Suprapubic skin (tissue), 4 donors: ENCODE data around the gene AGA. TPM values are rescaled to one million over a fixed set of nuclear protein-coding genes. Genes with fewer than 3 reads are reported as not detected.

Experiments
- DNase-seq, 2 donors: peaks; one replicate each; pipeline ENCODE4 v3.0.0-alpha.2; 2019; ENCODE audit warnings: low spot score in 2 of 2
- H3K27ac ChIP-seq: fragments of 200-600 bp; sonication (generic); one replicate; pipeline ENCODE4 v1.5.1; 2019
- H3K27me3 ChIP-seq: fragments of 200-600 bp; sonication (generic); one replicate; pipeline ENCODE4 v1.5.1; 2019
- H3K36me3 ChIP-seq: fragments of 200-600 bp; sonication (generic); one replicate; pipeline ENCODE4 v1.5.1; 2019
- H3K4me1 ChIP-seq: fragments of 200-600 bp; sonication (generic); one replicate; pipeline ENCODE4 v1.5.1; 2019
- H3K4me3 ChIP-seq: fragments of 200-600 bp; sonication (generic); one replicate; pipeline ENCODE4 v1.5.1; 2019; ENCODE audit warnings: mild to moderate bottlenecking
- H3K9me3 ChIP-seq: fragments of 200-600 bp; sonication (generic); one replicate; pipeline ENCODE4 v1.5.1; 2019
- EP300 ChIP-seq: sonication (generic); formaldehyde crosslinking; IDR thresholded peaks from one replicate; pipeline ENCODE4 v1.6.1; 2017; ENCODE audit warnings: antibody characterized with exemption
- POLR2A ChIP-seq, 2 donors: fragments of 450-650 bp; IDR thresholded peaks; one replicate each; pipeline ENCODE4 v1.6.1; 2017; ENCODE audit warnings: antibody characterized with exemption in 2 of 2, mild to moderate bottlenecking in 2 of 2, moderate library complexity in 2 of 2
- POLR2AphosphoS5 ChIP-seq, 3 donors: sonication (generic); formaldehyde crosslinking; IDR thresholded peaks; one replicate each; pipeline ENCODE4 v1.6.1; 2017; ENCODE audit warnings: antibody characterized with exemption in 3 of 3
- WGBS: methylation state at CpG from one replicate; pipeline ENCODE4 v1.1.5; 2018; 5-methylcytosine and 5-hydroxymethylcytosine counted together
- total RNA-seq, 4 donors: library from RNA; depleted of rRNA; stranded (reverse); fragments of >200 nt; gene quantifications; one replicate each; pipeline ENCODE4 v1.1.0, GENCODE V29; 2016
- TF ChIP-seq, protein P1 (sequence below), 2 donors: fragments of 200-600 bp in 1 of 2; fragments of 450-650 bp in 1 of 2; sonication (generic) in 1 of 2; IDR thresholded peaks; one replicate each; pipeline ENCODE4 v1.5.1; 2016 to 2019; ENCODE audit warnings: antibody characterized with exemption in 2 of 2, mild to moderate bottlenecking in 1 of 2, moderate library complexity in 1 of 2

AGA gene
- total RNA-seq, 4 donors from 2014 or later: 24.2 to 32.7 (median 27.4) TPM

DNA sequence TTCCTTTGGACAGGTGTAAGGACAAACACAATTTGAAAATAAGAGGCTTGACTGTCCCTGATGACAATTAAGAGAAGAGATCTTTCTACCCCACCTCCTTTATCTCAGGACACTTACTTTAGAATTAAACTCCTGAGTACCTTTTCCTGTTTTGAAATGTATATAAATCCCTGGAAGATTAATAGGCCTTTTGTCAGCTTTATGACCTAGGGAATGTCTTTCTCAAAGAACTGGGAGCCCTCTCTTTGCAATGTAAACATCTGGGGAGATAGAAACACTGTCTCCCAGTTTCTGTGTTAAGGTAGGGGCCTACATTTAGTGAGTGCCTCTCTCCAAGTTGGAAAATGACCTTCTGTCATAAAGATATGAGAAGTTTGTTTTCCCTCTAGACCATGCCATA lies 31.7 kb downstream of the AGA start:
- H3K4me3 ChIP-seq: no peak overlapping the region
- no peak for DNase-seq
- H3K27me3 ChIP-seq: no peaks in the 10 kb centered on the region
- H3K4me1 ChIP-seq: no peaks in the 10 kb centered on the region
- H3K9me3 ChIP-seq: no peaks in the 10 kb centered on the region
- H3K36me3 ChIP-seq: no peaks in the 10 kb centered on the region
- no peak overlapping the region for H3K27ac ChIP-seq
- TF ChIP-seq POLR2A (IDR thresholded peaks at IDR 0.05) (no peak), EP300 (no peak), POLR2AphosphoS5 (IDR thresholded peaks at IDR 0.05) (no peak)
- TF ChIP-seq, protein P1, sequence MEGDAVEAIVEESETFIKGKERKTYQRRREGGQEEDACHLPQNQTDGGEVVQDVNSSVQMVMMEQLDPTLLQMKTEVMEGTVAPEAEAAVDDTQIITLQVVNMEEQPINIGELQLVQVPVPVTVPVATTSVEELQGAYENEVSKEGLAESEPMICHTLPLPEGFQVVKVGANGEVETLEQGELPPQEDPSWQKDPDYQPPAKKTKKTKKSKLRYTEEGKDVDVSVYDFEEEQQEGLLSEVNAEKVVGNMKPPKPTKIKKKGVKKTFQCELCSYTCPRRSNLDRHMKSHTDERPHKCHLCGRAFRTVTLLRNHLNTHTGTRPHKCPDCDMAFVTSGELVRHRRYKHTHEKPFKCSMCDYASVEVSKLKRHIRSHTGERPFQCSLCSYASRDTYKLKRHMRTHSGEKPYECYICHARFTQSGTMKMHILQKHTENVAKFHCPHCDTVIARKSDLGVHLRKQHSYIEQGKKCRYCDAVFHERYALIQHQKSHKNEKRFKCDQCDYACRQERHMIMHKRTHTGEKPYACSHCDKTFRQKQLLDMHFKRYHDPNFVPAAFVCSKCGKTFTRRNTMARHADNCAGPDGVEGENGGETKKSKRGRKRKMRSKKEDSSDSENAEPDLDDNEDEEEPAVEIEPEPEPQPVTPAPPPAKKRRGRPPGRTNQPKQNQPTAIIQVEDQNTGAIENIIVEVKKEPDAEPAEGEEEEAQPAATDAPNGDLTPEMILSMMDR (IDR thresholded peaks at IDR 0.05): no peak

DNA sequence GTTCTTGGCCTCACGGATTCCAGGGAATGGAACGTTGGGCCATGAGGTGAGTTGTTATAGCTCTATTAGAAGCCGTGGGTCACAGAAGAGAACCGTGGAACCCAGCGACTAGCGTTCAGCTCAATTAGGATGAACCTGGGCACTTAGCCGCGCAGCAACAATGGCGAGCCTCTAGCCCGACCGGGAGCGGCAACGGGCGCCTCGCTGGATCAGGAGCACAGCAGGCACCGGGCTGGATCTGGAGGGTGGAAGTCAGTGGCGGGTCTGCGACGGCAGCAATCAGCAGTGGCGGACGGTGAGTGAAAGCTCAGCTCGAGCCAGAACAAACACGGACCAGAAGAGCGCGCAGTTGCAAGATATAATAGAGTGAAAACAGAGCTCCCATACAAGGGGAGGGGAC lies 34.2 kb downstream of the AGA start:
- Histone ChIP-seq H3K4me1 (no peaks in the 10 kb centered on the region), H3K4me3 (no peak overlapping the region), H3K9me3 (no peaks in the 10 kb centered on the region), H3K36me3 (no peaks in the 10 kb centered on the region), H3K27me3 (no peaks in the 10 kb centered on the region), H3K27ac (no peak overlapping the region)
- DNase-seq: no peak
- WGBS: 96% methylated on average over 25 of the region's 25 CpGs
- TF ChIP-seq, protein P1 (IDR thresholded peaks at IDR 0.05): no peak
- TF ChIP-seq POLR2A (IDR thresholded peaks at IDR 0.05) (no peak), EP300 (no peak), POLR2AphosphoS5 (IDR thresholded peaks at IDR 0.05) (no peak)

DNA sequence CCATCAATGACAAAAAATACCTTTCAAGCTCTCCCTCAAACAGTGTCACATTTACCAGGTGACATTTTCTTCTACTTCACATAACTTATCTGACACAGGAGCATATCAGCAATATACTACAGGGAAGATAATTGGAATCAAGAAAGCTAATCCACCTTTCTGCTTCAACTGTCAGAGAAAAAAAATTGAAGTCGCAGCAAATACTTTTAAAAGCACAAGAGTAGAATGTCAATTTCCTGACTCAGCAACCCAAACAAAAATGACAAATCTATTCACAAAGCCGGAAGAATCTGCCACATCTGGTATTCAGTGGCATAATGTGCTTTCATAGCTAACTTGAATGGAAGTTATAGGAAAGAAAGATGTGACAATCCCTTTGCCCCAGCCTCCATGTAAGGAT lies 36.7 kb downstream of the AGA start:
- no peaks in the 10 kb centered on the region for H3K27me3 ChIP-seq
- H3K36me3 ChIP-seq: no peaks in the 10 kb centered on the region
- H3K27ac ChIP-seq: no peak overlapping the region
- TF ChIP-seq, protein P1 (IDR thresholded peaks at IDR 0.05): no peak
- H3K4me1 ChIP-seq: no peaks in the 10 kb centered on the region
- no peak overlapping the region for H3K4me3 ChIP-seq
- H3K9me3 ChIP-seq: no peaks in the 10 kb centered on the region
- DNase-seq: no peak
- 41% methylated on average over 2 of the region's 2 CpGs for WGBS

DNA sequence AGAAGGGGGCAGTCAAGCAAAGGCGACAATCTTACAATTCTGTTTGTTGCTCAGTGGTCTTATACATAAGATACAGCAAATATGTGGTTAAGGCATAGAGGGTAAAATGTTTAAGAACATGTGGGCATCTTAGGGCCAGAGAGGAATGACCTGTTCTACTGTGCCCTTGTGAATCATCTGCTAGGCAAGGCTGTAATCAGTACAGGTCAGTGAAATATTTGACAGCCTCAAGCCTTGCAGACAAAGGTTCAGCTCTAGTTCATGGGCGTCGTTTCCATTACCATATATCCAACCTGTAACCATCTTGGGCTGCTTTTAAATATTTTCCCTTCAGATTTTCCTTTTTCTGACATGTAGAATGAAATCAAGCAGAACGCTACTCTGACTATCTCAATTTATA lies 37.3 kb downstream of the AGA start:
- Histone ChIP-seq H3K27me3 (no peaks in the 10 kb centered on the region), H3K36me3 (no peaks in the 10 kb centered on the region), H3K27ac (no peak overlapping the region), H3K4me1 (no peaks in the 10 kb centered on the region), H3K9me3 (no peaks in the 10 kb centered on the region), H3K4me3 (no peak overlapping the region)
- DNase-seq: no peak
- WGBS: 84% methylated on average over 4 of the region's 4 CpGs
- no peak for TF ChIP-seq POLR2A (IDR thresholded peaks at IDR 0.05)
- TF ChIP-seq, protein P1 (IDR thresholded peaks at IDR 0.05): no peak
- no peak for TF ChIP-seq POLR2AphosphoS5 (IDR thresholded peaks at IDR 0.05)
- TF ChIP-seq EP300: no peak

DNA sequence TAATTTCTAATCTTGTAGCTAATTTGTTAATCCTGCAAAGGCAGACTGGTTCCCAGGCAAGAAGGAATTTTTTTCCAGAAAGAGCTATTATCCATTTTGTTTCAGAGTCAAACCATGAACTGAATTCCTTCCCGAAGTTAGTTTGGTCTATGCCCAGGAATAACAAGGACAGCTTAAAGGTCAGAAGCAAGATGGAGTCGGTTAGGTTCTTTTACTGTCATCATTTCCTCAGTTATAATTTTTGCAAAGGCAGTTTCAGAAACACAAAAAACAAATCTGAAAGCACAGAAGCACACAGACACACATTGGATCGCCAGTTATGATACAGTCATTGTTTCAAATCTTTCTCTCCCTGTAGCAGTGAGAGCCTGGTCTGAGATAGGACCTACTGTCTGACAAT lies 37.9 kb downstream of the AGA start:
- Histone ChIP-seq H3K27me3 (no peaks in the 10 kb centered on the region), H3K27ac (no peak overlapping the region), H3K4me3 (no peak overlapping the region), H3K9me3 (no peaks in the 10 kb centered on the region), H3K36me3 (no peaks in the 10 kb centered on the region), H3K4me1 (no peaks in the 10 kb centered on the region)
- 97% methylated on average over 3 of the region's 3 CpGs for WGBS
- TF ChIP-seq POLR2AphosphoS5 (IDR thresholded peaks at IDR 0.05) (no peak), EP300 (no peak), POLR2A (IDR thresholded peaks at IDR 0.05) (no peak)
- TF ChIP-seq, protein P1 (IDR thresholded peaks at IDR 0.05): no peak
- DNase-seq: no peak
